Right lobe of liver (tissue), 4 donors: ENCODE data around the gene FRMPD4.

Source experiments
- POLR2A ChIP-seq: fragments of 450-650 bp; IDR thresholded peaks from one replicate; pipeline ENCODE4 v1.6.1; 2017; ENCODE audit warnings: antibody characterized with exemption, mild to moderate bottlenecking
- TF ChIP-seq, protein P1 (sequence below), 4 donors: fragments of 200-600 bp in 3 of 4; fragments of 450-650 bp in 1 of 4; IDR thresholded peaks; one replicate each; pipeline versions ENCODE4 v1.5.1 to v1.8.0; 2016 to 2022; ENCODE audit warnings: antibody characterized with exemption in 4 of 4, mild to moderate bottlenecking in 2 of 4
- donor health status: DM: no; HTN: no; CAD: no.
- donor health status: DM: no; HTN: no; CAD: no.
- donor health status: DM: no; HTN: yes; CAD: no.

DNA sequence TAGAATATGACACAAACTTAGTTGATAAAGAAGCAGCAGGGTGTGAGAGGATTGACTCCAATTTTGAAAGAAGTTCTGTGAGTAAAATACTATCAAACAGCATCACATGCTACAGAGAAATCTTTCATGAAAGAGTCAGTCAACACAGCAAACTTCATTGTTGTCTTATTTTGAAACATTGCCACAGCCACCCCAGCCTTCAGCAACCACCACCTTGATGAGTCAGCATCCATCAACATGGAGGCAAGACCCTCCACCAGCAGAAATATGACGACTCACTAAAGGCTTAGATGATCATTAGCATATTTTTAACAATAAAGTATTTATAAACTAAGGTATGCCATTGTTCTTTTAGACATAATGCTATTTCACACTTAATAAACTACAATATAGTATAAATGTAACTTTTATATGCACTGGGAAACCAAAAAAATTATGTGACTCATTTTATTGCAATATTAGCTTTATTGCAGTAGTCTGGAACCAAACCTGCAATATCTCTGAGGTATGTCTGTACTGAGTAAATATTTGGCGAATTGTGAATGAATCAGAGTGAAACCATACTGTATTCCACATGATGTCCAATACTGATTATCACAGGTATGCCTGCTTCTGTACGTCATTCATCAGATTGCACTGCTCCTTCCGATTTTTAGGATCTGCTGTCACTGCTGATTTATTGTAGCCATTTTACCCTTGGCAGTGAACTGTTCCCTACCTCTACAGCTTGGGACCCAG is 11.6 kb downstream of the FRMPD4 start:
- TF ChIP-seq, protein P1, sequence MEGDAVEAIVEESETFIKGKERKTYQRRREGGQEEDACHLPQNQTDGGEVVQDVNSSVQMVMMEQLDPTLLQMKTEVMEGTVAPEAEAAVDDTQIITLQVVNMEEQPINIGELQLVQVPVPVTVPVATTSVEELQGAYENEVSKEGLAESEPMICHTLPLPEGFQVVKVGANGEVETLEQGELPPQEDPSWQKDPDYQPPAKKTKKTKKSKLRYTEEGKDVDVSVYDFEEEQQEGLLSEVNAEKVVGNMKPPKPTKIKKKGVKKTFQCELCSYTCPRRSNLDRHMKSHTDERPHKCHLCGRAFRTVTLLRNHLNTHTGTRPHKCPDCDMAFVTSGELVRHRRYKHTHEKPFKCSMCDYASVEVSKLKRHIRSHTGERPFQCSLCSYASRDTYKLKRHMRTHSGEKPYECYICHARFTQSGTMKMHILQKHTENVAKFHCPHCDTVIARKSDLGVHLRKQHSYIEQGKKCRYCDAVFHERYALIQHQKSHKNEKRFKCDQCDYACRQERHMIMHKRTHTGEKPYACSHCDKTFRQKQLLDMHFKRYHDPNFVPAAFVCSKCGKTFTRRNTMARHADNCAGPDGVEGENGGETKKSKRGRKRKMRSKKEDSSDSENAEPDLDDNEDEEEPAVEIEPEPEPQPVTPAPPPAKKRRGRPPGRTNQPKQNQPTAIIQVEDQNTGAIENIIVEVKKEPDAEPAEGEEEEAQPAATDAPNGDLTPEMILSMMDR (IDR thresholded peaks at IDR 0.05): no peak
- no peak for TF ChIP-seq POLR2A
